ENCODE measurements around the gene TCEAL4. TPM values are rescaled to one million over a fixed set of nuclear protein-coding genes. Genes with fewer than 3 reads are reported as not detected.

The TCEAL4 gene
- total and polyA plus RNA-seq, 2 experiments from 2014 or later: 25.4 to 148 TPM

DNA sequence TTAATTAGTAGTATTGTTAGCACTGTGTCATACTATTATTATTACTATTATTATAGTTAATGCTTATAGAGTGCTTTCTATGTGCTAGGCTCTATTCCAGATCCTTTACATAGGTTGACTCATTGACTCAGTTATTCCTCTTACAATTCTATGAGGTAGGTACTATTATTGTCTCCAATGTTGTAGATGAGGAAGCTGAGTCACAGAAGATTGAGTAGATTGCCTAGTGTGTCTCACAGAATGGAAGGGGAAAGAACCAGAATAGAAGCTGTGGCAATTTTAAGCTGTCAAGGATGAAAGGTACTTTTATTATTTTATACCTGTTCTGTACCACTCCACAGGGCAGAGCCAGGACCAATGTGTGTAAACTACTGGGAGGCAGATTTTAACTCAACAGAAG is 41.5 kb downstream of the TCEAL4 start:
- no peak for DNase-seq (ENCODE audit: low spot score)
- H3K4me1 Mint-ChIP-seq: peaks cover 13% of the 10 kb centered on the region; the same call in 2 of the 3 replicates
- no peaks in the 10 kb centered on the region for H3K36me3 ChIP-seq (ENCODE audit: insufficient read depth)

More for the DNA sequence above, 41.5 kb downstream of the TCEAL4 start:
- Histone ChIP-seq H3F3A (replicated peaks; ENCODE audit: low read depth) (no peaks in the 10 kb centered on the region), H4K20me1 (replicated peaks; ENCODE audit: insufficient read depth) (no peaks in the 10 kb centered on the region), H3K79me2 (replicated peaks; ENCODE audit: insufficient read depth) (no peaks in the 10 kb centered on the region), H3K4me2 (no peak overlapping the region), H2AFZ (no peak overlapping the region), H3K27ac (ENCODE audit: low read depth) (no peak overlapping the region), H3K4me3 (no peak overlapping the region), H3K4me1 (ENCODE audit: insufficient read depth) (peaks cover 4% of the 10 kb centered on the region; the same call in 1 of the 2 replicates), H3K27me3 (ENCODE audit: insufficient read depth) (no peaks in the 10 kb centered on the region), H3K9me2 (ENCODE audit: insufficient read depth) (no peaks in the 10 kb centered on the region)
- no peak for TF ChIP-seq CREB1 (CRISPR knock-in tag; IDR thresholded peaks at IDR 0.05; ENCODE audit: low read depth)
- TF ChIP-seq EZH2 (IDR thresholded peaks at IDR 0.05; ENCODE audit: low read depth, unreplicated experiment): no peak
- TF ChIP-seq POLR2AphosphoS5 (IDR thresholded peaks at IDR 0.05; ENCODE audit: low read depth): no peak
- TF ChIP-seq, protein P1, sequence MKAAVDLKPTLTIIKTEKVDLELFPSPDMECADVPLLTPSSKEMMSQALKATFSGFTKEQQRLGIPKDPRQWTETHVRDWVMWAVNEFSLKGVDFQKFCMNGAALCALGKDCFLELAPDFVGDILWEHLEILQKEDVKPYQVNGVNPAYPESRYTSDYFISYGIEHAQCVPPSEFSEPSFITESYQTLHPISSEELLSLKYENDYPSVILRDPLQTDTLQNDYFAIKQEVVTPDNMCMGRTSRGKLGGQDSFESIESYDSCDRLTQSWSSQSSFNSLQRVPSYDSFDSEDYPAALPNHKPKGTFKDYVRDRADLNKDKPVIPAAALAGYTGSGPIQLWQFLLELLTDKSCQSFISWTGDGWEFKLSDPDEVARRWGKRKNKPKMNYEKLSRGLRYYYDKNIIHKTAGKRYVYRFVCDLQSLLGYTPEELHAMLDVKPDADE (IDR thresholded peaks at IDR 0.05): no peak
- no peak for TF ChIP-seq NANOG (IDR thresholded peaks at IDR 0.05; ENCODE audit: borderline replicate concordance)
- TF ChIP-seq, protein P2, sequence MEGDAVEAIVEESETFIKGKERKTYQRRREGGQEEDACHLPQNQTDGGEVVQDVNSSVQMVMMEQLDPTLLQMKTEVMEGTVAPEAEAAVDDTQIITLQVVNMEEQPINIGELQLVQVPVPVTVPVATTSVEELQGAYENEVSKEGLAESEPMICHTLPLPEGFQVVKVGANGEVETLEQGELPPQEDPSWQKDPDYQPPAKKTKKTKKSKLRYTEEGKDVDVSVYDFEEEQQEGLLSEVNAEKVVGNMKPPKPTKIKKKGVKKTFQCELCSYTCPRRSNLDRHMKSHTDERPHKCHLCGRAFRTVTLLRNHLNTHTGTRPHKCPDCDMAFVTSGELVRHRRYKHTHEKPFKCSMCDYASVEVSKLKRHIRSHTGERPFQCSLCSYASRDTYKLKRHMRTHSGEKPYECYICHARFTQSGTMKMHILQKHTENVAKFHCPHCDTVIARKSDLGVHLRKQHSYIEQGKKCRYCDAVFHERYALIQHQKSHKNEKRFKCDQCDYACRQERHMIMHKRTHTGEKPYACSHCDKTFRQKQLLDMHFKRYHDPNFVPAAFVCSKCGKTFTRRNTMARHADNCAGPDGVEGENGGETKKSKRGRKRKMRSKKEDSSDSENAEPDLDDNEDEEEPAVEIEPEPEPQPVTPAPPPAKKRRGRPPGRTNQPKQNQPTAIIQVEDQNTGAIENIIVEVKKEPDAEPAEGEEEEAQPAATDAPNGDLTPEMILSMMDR (conservative IDR thresholded peaks at IDR 0.05; ENCODE audit: low read depth in 2 of 2): no peak
- TF ChIP-seq STAT1 (IDR thresholded peaks at IDR 0.05; ENCODE audit: unreplicated experiment): no peak
- no peak for TF ChIP-seq EZH2phosphoT487 (IDR thresholded peaks at IDR 0.05; ENCODE audit: unreplicated experiment)
- TF ChIP-seq, protein P3, sequence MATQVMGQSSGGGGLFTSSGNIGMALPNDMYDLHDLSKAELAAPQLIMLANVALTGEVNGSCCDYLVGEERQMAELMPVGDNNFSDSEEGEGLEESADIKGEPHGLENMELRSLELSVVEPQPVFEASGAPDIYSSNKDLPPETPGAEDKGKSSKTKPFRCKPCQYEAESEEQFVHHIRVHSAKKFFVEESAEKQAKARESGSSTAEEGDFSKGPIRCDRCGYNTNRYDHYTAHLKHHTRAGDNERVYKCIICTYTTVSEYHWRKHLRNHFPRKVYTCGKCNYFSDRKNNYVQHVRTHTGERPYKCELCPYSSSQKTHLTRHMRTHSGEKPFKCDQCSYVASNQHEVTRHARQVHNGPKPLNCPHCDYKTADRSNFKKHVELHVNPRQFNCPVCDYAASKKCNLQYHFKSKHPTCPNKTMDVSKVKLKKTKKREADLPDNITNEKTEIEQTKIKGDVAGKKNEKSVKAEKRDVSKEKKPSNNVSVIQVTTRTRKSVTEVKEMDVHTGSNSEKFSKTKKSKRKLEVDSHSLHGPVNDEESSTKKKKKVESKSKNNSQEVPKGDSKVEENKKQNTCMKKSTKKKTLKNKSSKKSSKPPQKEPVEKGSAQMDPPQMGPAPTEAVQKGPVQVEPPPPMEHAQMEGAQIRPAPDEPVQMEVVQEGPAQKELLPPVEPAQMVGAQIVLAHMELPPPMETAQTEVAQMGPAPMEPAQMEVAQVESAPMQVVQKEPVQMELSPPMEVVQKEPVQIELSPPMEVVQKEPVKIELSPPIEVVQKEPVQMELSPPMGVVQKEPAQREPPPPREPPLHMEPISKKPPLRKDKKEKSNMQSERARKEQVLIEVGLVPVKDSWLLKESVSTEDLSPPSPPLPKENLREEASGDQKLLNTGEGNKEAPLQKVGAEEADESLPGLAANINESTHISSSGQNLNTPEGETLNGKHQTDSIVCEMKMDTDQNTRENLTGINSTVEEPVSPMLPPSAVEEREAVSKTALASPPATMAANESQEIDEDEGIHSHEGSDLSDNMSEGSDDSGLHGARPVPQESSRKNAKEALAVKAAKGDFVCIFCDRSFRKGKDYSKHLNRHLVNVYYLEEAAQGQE (IDR thresholded peaks at IDR 0.05; ENCODE audit: unreplicated experiment): no peak
- no peak for TF ChIP-seq JUNB (IDR thresholded peaks at IDR 0.05; ENCODE audit: unreplicated experiment)
- no peak for TF ChIP-seq ZNF331 (CRISPR knock-in tag; IDR thresholded peaks at IDR 0.05; ENCODE audit: low read depth)
- TF ChIP-seq, protein P4, sequence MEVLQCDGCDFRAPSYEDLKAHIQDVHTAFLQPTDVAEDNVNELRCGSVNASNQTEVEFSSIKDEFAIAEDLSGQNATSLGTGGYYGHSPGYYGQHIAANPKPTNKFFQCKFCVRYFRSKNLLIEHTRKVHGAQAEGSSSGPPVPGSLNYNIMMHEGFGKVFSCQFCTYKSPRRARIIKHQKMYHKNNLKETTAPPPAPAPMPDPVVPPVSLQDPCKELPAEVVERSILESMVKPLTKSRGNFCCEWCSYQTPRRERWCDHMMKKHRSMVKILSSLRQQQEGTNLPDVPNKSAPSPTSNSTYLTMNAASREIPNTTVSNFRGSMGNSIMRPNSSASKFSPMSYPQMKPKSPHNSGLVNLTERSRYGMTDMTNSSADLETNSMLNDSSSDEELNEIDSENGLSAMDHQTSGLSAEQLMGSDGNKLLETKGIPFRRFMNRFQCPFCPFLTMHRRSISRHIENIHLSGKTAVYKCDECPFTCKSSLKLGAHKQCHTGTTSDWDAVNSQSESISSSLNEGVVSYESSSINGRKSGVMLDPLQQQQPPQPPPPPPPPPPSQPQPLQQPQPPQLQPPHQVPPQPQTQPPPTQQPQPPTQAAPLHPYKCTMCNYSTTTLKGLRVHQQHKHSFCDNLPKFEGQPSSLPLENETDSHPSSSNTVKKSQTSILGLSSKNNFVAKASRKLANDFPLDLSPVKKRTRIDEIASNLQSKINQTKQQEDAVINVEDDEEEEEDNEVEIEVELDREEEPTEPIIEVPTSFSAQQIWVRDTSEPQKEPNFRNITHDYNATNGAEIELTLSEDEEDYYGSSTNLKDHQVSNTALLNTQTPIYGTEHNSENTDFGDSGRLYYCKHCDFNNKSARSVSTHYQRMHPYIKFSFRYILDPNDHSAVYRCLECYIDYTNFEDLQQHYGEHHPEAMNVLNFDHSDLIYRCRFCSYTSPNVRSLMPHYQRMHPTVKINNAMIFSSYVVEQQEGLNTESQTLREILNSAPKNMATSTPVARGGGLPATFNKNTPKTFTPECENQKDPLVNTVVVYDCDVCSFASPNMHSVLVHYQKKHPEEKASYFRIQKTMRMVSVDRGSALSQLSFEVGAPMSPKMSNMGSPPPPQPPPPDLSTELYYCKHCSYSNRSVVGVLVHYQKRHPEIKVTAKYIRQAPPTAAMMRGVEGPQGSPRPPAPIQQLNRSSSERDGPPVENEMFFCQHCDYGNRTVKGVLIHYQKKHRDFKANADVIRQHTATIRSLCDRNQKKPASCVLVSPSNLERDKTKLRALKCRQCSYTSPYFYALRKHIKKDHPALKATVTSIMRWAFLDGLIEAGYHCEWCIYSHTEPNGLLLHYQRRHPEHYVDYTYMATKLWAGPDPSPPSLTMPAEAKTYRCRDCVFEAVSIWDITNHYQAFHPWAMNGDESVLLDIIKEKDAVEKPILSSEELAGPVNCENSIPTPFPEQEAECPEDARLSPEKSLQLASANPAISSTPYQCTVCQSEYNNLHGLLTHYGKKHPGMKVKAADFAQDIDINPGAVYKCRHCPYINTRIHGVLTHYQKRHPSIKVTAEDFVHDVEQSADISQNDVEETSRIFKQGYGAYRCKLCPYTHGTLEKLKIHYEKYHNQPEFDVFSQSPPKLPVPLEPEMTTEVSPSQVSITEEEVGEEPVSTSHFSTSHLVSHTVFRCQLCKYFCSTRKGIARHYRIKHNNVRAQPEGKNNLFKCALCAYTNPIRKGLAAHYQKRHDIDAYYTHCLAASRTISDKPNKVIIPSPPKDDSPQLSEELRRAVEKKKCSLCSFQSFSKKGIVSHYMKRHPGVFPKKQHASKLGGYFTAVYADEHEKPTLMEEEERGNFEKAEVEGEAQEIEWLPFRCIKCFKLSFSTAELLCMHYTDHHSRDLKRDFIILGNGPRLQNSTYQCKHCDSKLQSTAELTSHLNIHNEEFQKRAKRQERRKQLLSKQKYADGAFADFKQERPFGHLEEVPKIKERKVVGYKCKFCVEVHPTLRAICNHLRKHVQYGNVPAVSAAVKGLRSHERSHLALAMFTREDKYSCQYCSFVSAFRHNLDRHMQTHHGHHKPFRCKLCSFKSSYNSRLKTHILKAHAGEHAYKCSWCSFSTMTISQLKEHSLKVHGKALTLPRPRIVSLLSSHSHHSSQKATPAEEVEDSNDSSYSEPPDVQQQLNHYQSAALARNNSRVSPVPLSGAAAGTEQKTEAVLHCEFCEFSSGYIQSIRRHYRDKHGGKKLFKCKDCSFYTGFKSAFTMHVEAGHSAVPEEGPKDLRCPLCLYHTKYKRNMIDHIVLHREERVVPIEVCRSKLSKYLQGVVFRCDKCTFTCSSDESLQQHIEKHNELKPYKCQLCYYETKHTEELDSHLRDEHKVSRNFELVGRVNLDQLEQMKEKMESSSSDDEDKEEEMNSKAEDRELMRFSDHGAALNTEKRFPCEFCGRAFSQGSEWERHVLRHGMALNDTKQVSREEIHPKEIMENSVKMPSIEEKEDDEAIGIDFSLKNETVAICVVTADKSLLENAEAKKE (CRISPR knock-in tag; IDR thresholded peaks at IDR 0.05): no peak
- TF ChIP-seq ZNF114 (CRISPR knock-in tag; IDR thresholded peaks at IDR 0.05): no peak
- Mint-ChIP-seq H3K9me3 (no peaks in the 10 kb centered on the region; the same call in 2 of the 3 replicates), H3K27ac (no peak overlapping the region), H3K4me3 (no peak overlapping the region), H3K36me3 (ENCODE audit: low read depth) (no peaks in the 10 kb centered on the region; the same call in 2 of the 3 replicates), H3K27me3 (ENCODE audit: insufficient read depth, low read depth, poor library complexity) (peaks cover 8% of the 10 kb centered on the region)
- no peak for ATAC-seq

Data from GM23338 (cell line).